ENCODE results near the gene CARS2.
"Not testable (repeated sequence)": the region's sequence is repeated elsewhere in the genome, so short reads cannot be mapped to it uniquely, and the experiment has no call there.

The CARS2 gene

GRCh38 chr13:110682746-110683145, 23.2 kb downstream of the CARS2 start:
- no peak for FAIRE-seq

- FAIRE-seq: no peak
Measured at GRCh38 chr13:110681868-110682550, 23.9 kb downstream of the CARS2 start.

- no peak for FAIRE-seq
Measured at GRCh38 chr13:110680852-110681251, 25.1 kb downstream of the CARS2 start.

- FAIRE-seq: no peak
Measured at GRCh38 chr13:110677731-110678545, 28.0 kb downstream of the CARS2 start.

- FAIRE-seq: no peak
Measured at GRCh38 chr13:110676595-110677587, 29.0 kb downstream of the CARS2 start.

GRCh38 chr13:110669814-110670213, 36.1 kb downstream of the CARS2 start:
- FAIRE-seq: not testable (repeated sequence)

- no peak for FAIRE-seq
Measured at GRCh38 chr13:110669036-110669435, 36.9 kb downstream of the CARS2 start.

- FAIRE-seq: no peak
Measured at GRCh38 chr13:110666255-110666533, 39.7 kb downstream of the CARS2 start.

GRCh38 chr13:110665491-110666254, 40.2 kb downstream of the CARS2 start:
- no peak for FAIRE-seq

- no peak for FAIRE-seq
Measured at GRCh38 chr13:110664673-110665072, 41.2 kb downstream of the CARS2 start.

- FAIRE-seq: no peak
Measured at GRCh38 chr13:110664041-110664440, 41.9 kb downstream of the CARS2 start.

- FAIRE-seq: no peak
Measured at GRCh38 chr13:110663491-110663890, 42.4 kb downstream of the CARS2 start.

- no peak for FAIRE-seq
Measured at GRCh38 chr13:110662777-110663443, 43.0 kb downstream of the CARS2 start.

GRCh38 chr13:110662091-110662490, 43.8 kb downstream of the CARS2 start:
- no peak for FAIRE-seq

GRCh38 chr13:110661256-110661655, 44.7 kb downstream of the CARS2 start:
- no peak for FAIRE-seq

- not testable (repeated sequence) for FAIRE-seq
Measured at GRCh38 chr13:110658218-110658911, 47.6 kb downstream of the CARS2 start.

- no peak for FAIRE-seq
Measured at GRCh38 chr13:110657196-110657595, 48.7 kb downstream of the CARS2 start.

- no peak for FAIRE-seq
Measured at GRCh38 chr13:110653851-110654250, 52.1 kb downstream of the CARS2 start.

- no peak for FAIRE-seq
Measured at GRCh38 chr13:110653271-110653670, 52.6 kb downstream of the CARS2 start.

GRCh38 chr13:110652764-110653163, 53.2 kb downstream of the CARS2 start:
- FAIRE-seq: no peak

- FAIRE-seq: no peak
Measured at GRCh38 chr13:110652231-110652730, 53.6 kb downstream of the CARS2 start.
